ENCODE results near the gene TUBGCP4. TPM values are rescaled to one million over a fixed set of nuclear protein-coding genes. Genes with fewer than 3 reads are reported as not detected.
A peak's percentile ranks its signal among the peaks of the same experiment; 100 is the strongest.

TUBGCP4 gene, protein sequence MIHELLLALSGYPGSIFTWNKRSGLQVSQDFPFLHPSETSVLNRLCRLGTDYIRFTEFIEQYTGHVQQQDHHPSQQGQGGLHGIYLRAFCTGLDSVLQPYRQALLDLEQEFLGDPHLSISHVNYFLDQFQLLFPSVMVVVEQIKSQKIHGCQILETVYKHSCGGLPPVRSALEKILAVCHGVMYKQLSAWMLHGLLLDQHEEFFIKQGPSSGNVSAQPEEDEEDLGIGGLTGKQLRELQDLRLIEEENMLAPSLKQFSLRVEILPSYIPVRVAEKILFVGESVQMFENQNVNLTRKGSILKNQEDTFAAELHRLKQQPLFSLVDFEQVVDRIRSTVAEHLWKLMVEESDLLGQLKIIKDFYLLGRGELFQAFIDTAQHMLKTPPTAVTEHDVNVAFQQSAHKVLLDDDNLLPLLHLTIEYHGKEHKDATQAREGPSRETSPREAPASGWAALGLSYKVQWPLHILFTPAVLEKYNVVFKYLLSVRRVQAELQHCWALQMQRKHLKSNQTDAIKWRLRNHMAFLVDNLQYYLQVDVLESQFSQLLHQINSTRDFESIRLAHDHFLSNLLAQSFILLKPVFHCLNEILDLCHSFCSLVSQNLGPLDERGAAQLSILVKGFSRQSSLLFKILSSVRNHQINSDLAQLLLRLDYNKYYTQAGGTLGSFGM
- 28.4 and 29.2 TPM in 2 replicates for total RNA-seq (2022)
- percentile 79 among the genes with signal in this experiment for Bru-seq, nascent RNA
- BruChase-seq, experiment 1, labeled RNA remaining after a 2-hour chase: percentile 87 among the genes with signal in this experiment
- percentile 91 among the genes with signal in this experiment for BruChase-seq, experiment 2, labeled RNA remaining after a 6-hour chase
- long read RNA-seq, full-length matches to known transcripts: 21 of 38 reads
- long read RNA-seq, partial matches to known transcripts: 3 of 38 reads
- long read RNA-seq, other reads (novel, unspliced or antisense): 14 of 38 reads

DNA sequence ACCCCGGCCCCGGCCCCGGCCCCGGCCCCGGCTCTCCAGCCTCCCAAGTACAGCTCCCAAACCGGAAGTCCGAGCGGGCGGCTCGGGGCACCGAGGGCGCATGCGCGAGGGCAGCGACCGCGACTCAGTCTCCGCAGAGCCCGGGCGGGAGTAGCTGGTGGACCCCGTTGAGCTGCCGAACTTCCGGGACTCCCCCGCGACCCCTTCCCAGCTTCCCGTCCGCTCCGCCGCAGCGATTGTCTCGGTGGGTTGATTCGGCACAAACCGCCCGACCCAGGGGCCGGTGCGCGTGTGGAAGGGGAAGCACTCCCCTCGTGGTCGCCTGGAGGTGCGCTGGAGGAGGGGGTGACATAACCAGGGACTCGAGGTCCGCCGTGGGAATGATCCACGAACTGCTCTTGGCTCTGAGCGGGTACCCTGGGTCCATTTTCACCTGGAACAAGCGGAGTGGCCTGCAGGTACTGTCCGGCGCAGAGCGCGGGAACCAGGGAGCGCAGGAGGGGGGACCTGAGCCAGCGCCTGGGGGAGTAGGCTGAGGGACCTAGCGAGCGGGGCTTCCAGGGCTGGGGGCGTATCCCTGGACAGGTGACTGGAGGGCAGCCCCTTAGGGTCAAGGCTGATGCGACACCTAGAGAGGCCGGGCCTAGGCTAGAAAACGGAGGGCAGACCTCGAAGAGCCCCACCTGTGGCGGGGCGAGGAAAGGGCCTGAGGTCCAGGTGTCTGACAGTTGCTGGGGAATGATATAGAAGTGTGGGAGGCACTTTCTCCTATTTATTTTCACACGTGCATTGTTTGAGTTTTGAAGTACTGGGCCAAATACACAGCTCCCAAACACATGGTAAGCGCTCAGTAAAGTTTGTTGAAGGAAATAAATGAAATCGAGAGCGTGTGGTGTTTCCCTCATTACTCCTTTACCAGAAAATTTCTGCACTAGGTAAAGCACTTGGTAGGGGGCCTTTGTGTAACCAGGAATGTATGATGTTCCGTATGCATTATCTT, at the start of gene TUBGCP4, which contains the start of gene ZSCAN29:
Gene TUBGCP4, plus strand, starts transcription at position 127 of the 1,000 bp plus-strand sequence. Its CDS starts 254 bp downstream, at position 381.
Gene ZSCAN29, minus strand, starts transcription at position 69 of the 1,000 bp plus-strand sequence. CDS start 1,130 bp downstream, outside the sequence.
- TF ChIP-seq, protein P1, sequence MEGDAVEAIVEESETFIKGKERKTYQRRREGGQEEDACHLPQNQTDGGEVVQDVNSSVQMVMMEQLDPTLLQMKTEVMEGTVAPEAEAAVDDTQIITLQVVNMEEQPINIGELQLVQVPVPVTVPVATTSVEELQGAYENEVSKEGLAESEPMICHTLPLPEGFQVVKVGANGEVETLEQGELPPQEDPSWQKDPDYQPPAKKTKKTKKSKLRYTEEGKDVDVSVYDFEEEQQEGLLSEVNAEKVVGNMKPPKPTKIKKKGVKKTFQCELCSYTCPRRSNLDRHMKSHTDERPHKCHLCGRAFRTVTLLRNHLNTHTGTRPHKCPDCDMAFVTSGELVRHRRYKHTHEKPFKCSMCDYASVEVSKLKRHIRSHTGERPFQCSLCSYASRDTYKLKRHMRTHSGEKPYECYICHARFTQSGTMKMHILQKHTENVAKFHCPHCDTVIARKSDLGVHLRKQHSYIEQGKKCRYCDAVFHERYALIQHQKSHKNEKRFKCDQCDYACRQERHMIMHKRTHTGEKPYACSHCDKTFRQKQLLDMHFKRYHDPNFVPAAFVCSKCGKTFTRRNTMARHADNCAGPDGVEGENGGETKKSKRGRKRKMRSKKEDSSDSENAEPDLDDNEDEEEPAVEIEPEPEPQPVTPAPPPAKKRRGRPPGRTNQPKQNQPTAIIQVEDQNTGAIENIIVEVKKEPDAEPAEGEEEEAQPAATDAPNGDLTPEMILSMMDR (IDR thresholded peaks at IDR 0.05; ENCODE audit: insufficient read depth in 1 of 2, low read depth in 1 of 2, low read length in 1 of 2, severe bottlenecking in 1 of 2, unreplicated experiment in 1 of 2): peak; percentile 50 to 77
- ChIA-PET POLR2A (interaction anchor here (0.6 to 1.1 kb wide), 6 partner anchors 14 to 796 kb away, joined by 3 to 8 read pairs (median 4); partner anchors contain the start of gene STARD9), CTCF (interaction anchor here (0.6 to 1.5 kb wide), 3 partner anchors 16 to 146 kb away, joined by 3 to 5 read pairs (median 3); no protein-coding TSS in a partner anchor)
- Histone ChIP-seq H3K4me1 (peaks cover 10% of the 10 kb centered on the region), H3K27me3 (replicated peaks; ENCODE audit: control insufficient read depth, insufficient read depth, low read length) (no peaks in the 10 kb centered on the region), H3K36me3 (ENCODE audit: control insufficient read depth, insufficient read depth, low read length) (peaks cover 1% of the 10 kb centered on the region; the same call in 1 of the 2 replicates), H3K9me3 (peaks cover 2% of the 10 kb centered on the region; the same call in 1 of the 2 replicates), H3K4me3 (ENCODE audit: low read depth, low read length) (peak within 1 kb of the TSS; percentile 77)
- Mint-ChIP-seq H3K27ac (ENCODE audit: unreplicated experiment) (peak within 1 kb of the TSS; percentile 93), H3K9me3 (ENCODE audit: unreplicated experiment) (peaks cover 3% of the 10 kb centered on the region), H3K27me3 (ENCODE audit: insufficient read depth, unreplicated experiment) (no peaks in the 10 kb centered on the region), H3K36me3 (ENCODE audit: insufficient read depth, unreplicated experiment) (peaks cover 51% of the 10 kb centered on the region), H3K4me1 (ENCODE audit: low read depth, unreplicated experiment) (peaks cover 14% of the 10 kb centered on the region), H3K4me3 (ENCODE audit: unreplicated experiment) (peak within 1 kb of the TSS; percentile 93)
- DNase-seq: peak; percentile 86 to 91
- BruUV-seq (replicated peaks): TSS peak; percentile 38
- intact Hi-C loops (cut with micrococcal nuclease; ENCODE audit: unreplicated experiment): loop anchor here (1.0 kb wide), 1 partner anchor 41 kb away; the partner anchor contains the start of gene LCMT2

DNA sequence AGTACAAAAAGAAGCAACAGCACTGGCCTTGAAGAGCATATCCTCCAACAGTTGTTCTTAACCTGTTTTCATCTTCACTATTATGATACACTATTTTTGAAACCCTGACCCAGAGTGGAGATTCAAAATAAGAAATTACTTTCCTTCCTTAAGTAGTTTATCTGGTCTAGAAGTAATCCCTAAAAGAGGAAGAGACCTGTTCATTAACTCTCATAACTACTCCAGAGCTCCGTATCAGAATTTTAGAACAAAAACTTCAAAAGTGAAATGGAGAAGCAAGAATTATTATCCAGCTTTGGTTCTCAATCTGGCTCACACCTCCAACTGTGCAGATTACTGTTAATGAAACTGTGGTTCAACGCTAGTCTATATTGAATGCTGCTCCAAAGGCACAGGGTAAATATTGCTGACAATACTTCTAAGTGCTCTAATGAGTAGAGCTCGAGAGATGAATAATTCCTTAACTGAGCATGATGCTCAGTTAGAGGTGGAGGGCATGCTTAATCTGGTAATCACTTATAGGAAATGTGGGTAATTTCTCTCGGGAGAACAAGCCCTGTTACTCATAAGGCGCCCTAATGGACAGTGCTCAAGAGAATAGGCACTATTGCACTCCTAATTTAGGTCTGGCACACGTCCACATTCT, 45.7 kb upstream of the TUBGCP4 start:
- no peak overlapping the region for H3K4me3 ChIP-seq (ENCODE audit: low read depth, low read length)
- no peaks in the 10 kb centered on the region for H3K27me3 Mint-ChIP-seq (ENCODE audit: insufficient read depth, unreplicated experiment)
- DNase-seq: no peak
- intact Hi-C loops (cut with micrococcal nuclease; ENCODE audit: unreplicated experiment): no loop called here
- ChIA-PET CTCF (no interaction called here), POLR2A (no interaction called here)
- TF ChIP-seq, protein P1 (IDR thresholded peaks at IDR 0.05; ENCODE audit: insufficient read depth in 1 of 2, low read depth in 1 of 2, low read length in 1 of 2, severe bottlenecking in 1 of 2, unreplicated experiment in 1 of 2): no peak
- peaks cover 18% of the 10 kb centered on the region for H3K36me3 Mint-ChIP-seq (ENCODE audit: insufficient read depth, unreplicated experiment)
- H3K27ac Mint-ChIP-seq (ENCODE audit: unreplicated experiment): no peak overlapping the region
- H3K4me3 Mint-ChIP-seq (ENCODE audit: unreplicated experiment): no peak overlapping the region
- no peaks in the 10 kb centered on the region for H3K9me3 Mint-ChIP-seq (ENCODE audit: unreplicated experiment)
- H3K4me1 Mint-ChIP-seq (ENCODE audit: low read depth, unreplicated experiment): no peaks in the 10 kb centered on the region
- H3K36me3 ChIP-seq (ENCODE audit: control insufficient read depth, insufficient read depth, low read length): no peaks in the 10 kb centered on the region
- BruUV-seq (replicated peaks): no TSS peak
- H3K9me3 ChIP-seq: no peaks in the 10 kb centered on the region
- 0 out of 2 replicates have a peak, but pooled peaks cover 6% of the 10 kb centered on the region for H3K4me1 ChIP-seq
- no peaks in the 10 kb centered on the region for H3K27me3 ChIP-seq (replicated peaks; ENCODE audit: control insufficient read depth, insufficient read depth, low read length)

Data from Caco-2 (cell line).